AG09319 (cell line): ENCODE data around the gene JAG2.

ENCODE experiments used
- DNase-seq: peaks from one replicate; pipeline ENCODE4 v3.0.0-alpha.2; 2010; ENCODE audit warnings: low read depth; ENCODE audit errors: extremely low read depth
- TF ChIP-seq, protein P1 (sequence below): IDR thresholded peaks from 2 replicates; pipeline ENCODE4 v1.5.1; 2011; ENCODE audit warnings: low read depth, mild to moderate bottlenecking, inconsistent platforms, low read length, moderate library complexity

JAG2 gene

DNA sequence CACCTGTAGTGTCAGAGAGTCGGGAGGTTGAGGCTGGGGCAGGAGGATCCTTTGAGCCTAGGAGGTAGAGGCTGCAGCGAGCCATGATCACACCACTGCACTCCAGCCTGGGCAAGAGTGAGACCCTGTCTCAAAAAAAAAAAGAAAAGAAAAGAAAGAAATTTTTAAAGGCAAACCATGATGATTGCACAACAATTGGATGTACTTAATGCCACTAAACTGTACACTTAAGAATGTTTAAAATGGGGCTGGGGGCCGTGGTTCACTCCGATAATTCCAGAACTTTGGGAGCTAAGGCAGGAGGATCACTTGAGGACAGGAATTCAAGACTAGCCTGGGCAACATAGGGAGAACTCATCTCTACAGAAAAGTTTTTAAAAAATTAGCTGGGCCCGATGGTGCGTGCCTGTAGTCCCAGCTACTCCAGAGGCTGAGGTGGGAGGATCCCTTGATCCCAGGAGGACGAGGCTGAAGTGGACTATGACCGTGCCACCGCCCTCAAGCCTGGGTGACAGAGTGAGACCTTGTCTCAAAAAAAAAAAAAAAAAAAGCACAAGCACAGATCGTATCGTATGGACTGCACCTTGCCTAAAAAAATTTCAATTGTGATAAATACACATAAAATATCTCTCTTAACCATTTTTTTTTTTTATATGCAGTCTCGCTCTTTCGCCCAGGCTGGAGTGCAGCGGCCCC lies 32.7 kb downstream of the JAG2 start:
- no peak for DNase-seq
- TF ChIP-seq, protein P1, sequence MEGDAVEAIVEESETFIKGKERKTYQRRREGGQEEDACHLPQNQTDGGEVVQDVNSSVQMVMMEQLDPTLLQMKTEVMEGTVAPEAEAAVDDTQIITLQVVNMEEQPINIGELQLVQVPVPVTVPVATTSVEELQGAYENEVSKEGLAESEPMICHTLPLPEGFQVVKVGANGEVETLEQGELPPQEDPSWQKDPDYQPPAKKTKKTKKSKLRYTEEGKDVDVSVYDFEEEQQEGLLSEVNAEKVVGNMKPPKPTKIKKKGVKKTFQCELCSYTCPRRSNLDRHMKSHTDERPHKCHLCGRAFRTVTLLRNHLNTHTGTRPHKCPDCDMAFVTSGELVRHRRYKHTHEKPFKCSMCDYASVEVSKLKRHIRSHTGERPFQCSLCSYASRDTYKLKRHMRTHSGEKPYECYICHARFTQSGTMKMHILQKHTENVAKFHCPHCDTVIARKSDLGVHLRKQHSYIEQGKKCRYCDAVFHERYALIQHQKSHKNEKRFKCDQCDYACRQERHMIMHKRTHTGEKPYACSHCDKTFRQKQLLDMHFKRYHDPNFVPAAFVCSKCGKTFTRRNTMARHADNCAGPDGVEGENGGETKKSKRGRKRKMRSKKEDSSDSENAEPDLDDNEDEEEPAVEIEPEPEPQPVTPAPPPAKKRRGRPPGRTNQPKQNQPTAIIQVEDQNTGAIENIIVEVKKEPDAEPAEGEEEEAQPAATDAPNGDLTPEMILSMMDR = no peak

DNA sequence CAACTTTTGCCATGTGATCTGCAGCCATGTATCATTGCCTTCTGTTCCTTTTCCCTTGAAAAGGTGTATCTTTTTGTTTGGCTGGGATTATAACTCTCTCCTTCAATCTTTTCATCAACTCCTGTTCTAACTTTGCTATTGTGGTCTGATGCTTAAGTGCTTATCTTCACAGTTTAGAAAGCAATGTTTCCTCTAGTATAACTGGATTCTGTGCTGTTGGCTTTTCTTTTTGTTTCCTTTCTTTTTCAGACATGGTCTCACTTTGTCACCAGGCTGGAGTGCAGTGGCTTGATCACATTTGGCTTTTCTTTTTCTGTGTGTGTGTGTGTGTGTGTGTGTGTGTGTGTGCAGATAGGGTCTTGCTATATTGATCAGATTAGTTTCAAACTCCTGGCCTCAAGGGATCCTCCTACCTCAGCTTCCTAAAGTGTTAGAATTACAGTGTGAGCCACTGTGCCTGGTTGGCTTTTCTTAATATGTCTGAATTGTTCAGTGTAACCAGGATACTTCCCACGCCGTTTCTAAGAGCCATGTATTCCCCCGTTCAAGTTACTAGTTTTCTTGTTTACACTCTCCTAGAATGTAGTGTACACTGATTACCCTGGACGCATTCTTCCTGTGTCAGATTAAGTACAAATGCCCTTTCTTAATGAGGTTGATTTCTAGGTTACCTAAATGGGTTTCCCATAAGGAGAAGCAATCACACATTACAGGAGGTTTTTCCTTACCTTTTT lies 35.5 kb downstream of the JAG2 start:
- no peak for DNase-seq

DNA sequence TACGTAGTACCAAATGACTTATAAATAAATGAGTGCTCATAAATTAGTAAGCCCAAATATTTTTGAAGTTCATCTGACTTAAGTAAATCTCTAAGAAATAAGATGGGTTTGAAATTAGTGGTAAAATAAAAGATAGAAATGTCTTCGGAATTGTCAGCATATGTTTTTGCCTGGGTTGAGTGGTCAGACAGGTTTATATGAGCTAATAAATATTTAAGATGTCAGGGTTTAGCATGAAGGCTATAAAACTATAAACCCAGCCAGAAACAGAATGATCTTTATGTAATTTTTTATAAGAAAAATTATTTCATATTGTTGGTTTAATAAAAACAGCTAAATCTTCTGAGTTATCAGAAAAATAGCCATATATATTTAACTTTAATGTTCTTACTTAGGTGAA lies 37.3 kb downstream of the JAG2 start:
- TF ChIP-seq, protein P1 = no peak
- DNase-seq = no peak

More for the DNA sequence above, 35.5 kb downstream of the JAG2 start:
- TF ChIP-seq, protein P1 = no peak

DNA sequence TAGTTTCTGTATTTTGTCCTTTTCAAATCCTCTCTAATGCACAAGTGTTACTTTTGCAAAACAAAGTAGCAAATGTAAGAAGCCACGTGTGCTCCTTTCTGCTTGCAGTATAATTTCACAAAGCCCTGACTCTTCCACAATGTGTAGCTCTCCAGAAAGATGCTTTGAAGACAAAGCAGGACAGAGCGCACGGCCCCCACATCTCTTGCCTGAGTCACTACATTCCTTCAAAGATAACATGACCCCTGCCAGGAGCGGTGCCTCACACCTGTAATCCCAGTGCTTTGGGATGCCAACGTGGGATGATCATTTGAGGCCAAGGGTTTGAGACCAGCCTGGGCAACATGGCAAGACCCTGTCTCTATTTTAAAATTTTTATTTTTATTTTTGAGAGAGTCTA lies 40.5 kb downstream of the JAG2 start:
- TF ChIP-seq, protein P1 = no peak
- DNase-seq = no peak

DNA sequence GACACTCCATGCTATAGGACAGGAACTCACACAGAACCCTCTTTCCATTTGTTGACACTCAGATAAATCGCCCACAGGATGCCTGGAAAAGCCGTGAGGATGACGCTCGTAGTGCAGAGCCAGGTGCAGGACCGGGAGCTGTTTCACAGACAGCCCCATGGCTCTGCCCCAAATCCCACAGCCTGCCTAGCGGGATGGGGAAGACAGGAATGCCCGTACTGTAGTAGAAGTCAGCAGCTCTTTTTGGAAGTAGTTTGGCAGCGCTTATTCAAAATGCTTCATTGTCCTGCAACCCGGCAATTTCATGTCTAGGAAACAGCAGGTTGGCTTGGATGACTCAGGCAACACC lies 41.6 kb downstream of the JAG2 start:
- DNase-seq = no peak

DNA sequence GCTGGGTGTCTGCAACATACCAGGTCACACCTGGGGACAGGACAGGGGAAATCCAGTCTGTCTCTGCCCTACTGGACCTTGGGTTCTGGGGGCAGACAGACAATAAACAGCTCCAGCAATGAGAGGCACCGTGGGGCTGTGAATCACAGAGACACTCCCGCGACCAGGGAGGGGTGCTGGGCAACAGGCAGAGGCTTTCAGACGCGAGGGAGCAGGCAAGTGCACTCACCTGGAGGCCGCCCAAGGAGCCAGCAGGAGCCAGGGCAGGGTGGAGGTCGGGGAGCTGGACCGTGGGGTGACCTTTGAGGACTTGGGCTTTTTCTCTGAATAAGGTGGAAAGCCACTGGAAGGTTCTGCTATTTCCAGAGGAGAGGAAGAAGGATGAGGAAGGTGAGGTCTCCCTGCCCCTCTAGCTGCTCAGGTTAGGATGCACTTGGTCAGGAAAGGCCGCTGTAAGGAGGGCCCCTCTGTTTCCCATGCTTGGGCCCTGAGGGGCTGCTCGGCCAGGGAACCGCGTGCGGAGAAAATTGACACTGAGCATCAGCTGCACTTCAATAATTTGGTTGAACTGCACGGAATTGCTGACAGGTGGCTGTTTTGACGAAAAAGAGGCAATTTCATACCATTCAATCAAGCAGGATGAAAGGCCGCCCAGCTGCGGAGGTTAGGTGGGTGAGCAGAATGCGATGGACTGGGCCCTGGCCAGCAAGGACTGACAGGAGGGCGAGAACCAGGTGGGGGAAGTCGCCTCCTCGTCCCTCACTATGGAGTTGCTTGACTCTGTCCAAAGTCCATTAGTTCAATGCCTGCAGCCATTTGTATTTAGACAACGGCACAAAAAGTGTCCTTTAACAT lies 42.2 kb downstream of the JAG2 start:
- TF ChIP-seq, protein P1 = no peak
- DNase-seq = no peak

More for the DNA sequence above, 41.6 kb downstream of the JAG2 start:
- TF ChIP-seq, protein P1 = no peak
